GM12878 (cell line): ENCODE data around the gene SLC2A9. TPM values are rescaled to one million over a fixed set of nuclear protein-coding genes. Genes with fewer than 3 reads are reported as not detected.

Source experiments
- ASH2L ChIP-seq: fragments of 300-600, 200-600 bp; sonication (generic); IDR thresholded peaks from 2 replicates; pipeline ENCODE4 v1.6.1; 2017; ENCODE audit warnings: low read depth, mild to moderate bottlenecking, borderline replicate concordance
- BCL11A ChIP-seq: IDR thresholded peaks from 2 replicates; pipeline ENCODE4 v1.6.1; 2011; ENCODE audit warnings: low read depth, low read length
- BCLAF1 ChIP-seq: fragments of 450-650 bp; IDR thresholded peaks from 2 replicates; pipeline ENCODE4 v1.6.1; 2017; ENCODE audit warnings: antibody characterized with exemption, mild to moderate bottlenecking, moderate library complexity
- CEBPZ ChIP-seq: fragments of 150-350 bp; IDR thresholded peaks from 2 replicates; pipeline ENCODE4 v1.6.1; 2016; ENCODE audit warnings: low read depth, low read length
- FOXK2 ChIP-seq: fragments of 450-650 bp; IDR thresholded peaks from 2 replicates; pipeline ENCODE4 v1.6.1; 2017; ENCODE audit warnings: mild to moderate bottlenecking, moderate library complexity
- GABPA ChIP-seq: IDR thresholded peaks from 2 replicates; pipeline ENCODE4 v1.6.1; 2014; ENCODE audit warnings: antibody characterized with exemption, low read depth, mild to moderate bottlenecking, inconsistent platforms
- IRF3 ChIP-seq: fragments of 450-650 bp; IDR thresholded peaks from 2 replicates; pipeline ENCODE4 v1.6.1; 2014; ENCODE audit warnings: mild to moderate bottlenecking
- IRF4 ChIP-seq: IDR thresholded peaks from 2 replicates; pipeline ENCODE4 v1.6.1; 2011; ENCODE audit warnings: low read depth, low read length
- LARP7 ChIP-seq: fragments of 450-650 bp; IDR thresholded peaks from 2 replicates; pipeline ENCODE4 v1.6.1; 2017; ENCODE audit warnings: mild to moderate bottlenecking
- MLLT1 ChIP-seq: fragments of 450-650 bp; IDR thresholded peaks from 2 replicates; pipeline ENCODE4 v1.6.1; 2016; ENCODE audit warnings: mild to moderate bottlenecking
- MTA3 ChIP-seq: IDR thresholded peaks from 2 replicates; pipeline ENCODE4 v1.6.1; 2012; ENCODE audit warnings: low read length, inconsistent platforms, borderline replicate concordance
- NFYB ChIP-seq: IDR thresholded peaks from 2 replicates; pipeline ENCODE4 v1.6.1; 2011; ENCODE audit warnings: low read depth, mild to moderate bottlenecking, low read length, improper control_type of control experiment, moderate library complexity; ENCODE audit not compliant: insufficient read depth
- SUZ12 ChIP-seq: fragments of 200-600 bp; sonication (generic); IDR thresholded peaks from one replicate; pipeline ENCODE4 v1.6.1; 2018; ENCODE audit warnings: antibody characterized with exemption, mild to moderate bottlenecking; ENCODE audit not compliant: unreplicated experiment
- TBL1XR1 ChIP-seq: IDR thresholded peaks from 2 replicates; pipeline ENCODE4 v1.6.1; 2012; ENCODE audit warnings: low read depth, low read length, improper control_type of control experiment
- TCF7 ChIP-seq: IDR thresholded peaks from 2 replicates; pipeline ENCODE4 v1.6.1; 2014; ENCODE audit warnings: antibody characterized with exemption, borderline replicate concordance
- ZNF207 ChIP-seq: fragments of 450-650 bp; IDR thresholded peaks from 2 replicates; pipeline ENCODE4 v1.6.1; 2014; ENCODE audit warnings: antibody characterized with exemption, mild to moderate bottlenecking, borderline replicate concordance
- ZNF592 ChIP-seq: fragments of 450-650 bp; IDR thresholded peaks from 2 replicates; pipeline ENCODE4 v1.6.1; 2017; ENCODE audit warnings: mild to moderate bottlenecking, moderate library complexity
- polyA plus RNA-seq, 11 experiments: library from polyadenylated mRNA; depleted of rRNA in 4 of 11; unstranded in 6 of 11; stranded (reverse) in 5 of 11; fragments of >200 nt; fragmentation: Nextera tagmentation in 4 of 11; fragmentation: Illumina TruSeq in 1 of 11; extraction: Ambion mirVana in 4 of 11; extraction: Trizol in 1 of 11; gene quantifications; 1 replicate in 1 of 11; 2 replicates in 10 of 11; pipeline versions ENCODE4 v1.2.1 to v1.2.3, GENCODE V29; 2011 to 2016; ENCODE audit warnings: inconsistent platforms in 2 of 11, missing spikeins in 2 of 11, low read depth in 1 of 11
- total RNA-seq, 4 experiments: library from RNA; depleted of rRNA in 3 of 4; stranded (reverse); fragments of >200 nt in 3 of 4; fragmentation: Illumina TruSeq in 1 of 4; extraction: Trizol in 1 of 4; gene quantifications; 2 replicates each; pipeline versions ENCODE4 v1.2.1 to v1.2.3, GENCODE V29; 2013 to 2021

The SLC2A9 gene
- total and polyA plus RNA-seq, 10 of the 15 experiments (the other 5 are each of a cell fraction or from before 2014, with no cell fraction given), result 0.28 to 2.8 (median 1.2) TPM

GRCh38 chr4:9808077-9808476 lies 213.2 kb downstream of the SLC2A9 start (continued):
- TF ChIP-seq BCLAF1 (no peak), ASH2L (no peak), CEBPZ (no peak), LARP7 (no peak), ZNF207 (no peak), FOXK2 (no peak), IRF3 (no peak), IRF4 (no peak), SUZ12 (no peak), TCF7 (peak; percentile 93), GABPA (no peak), BCL11A (peak; percentile 89), MLLT1 (0 out of 2 replicates have a peak, but pooled peaks have one; percentile 42), MTA3 (no peak), ZNF592 (no peak), NFYB (no peak), TBL1XR1 (0 out of 2 replicates have a peak, but pooled peaks have one; percentile 10)
